Neural cell (in vitro differentiated cells): ENCODE data around the gene RGS6. TPM values are rescaled to one million over a fixed set of nuclear protein-coding genes. Genes with fewer than 3 reads are reported as not detected.

ENCODE experiments used
- H2AFZ ChIP-seq: fragments of 200-600, 300-800 bp; sonication (generic), shearing (Covaris generic); 2 replicates; pipeline ENCODE4 v1.6.0; 2014; ENCODE audit warnings: low read depth, mild to moderate bottlenecking, antibody characterized with exemption, low read length, moderate library complexity
- H3F3A ChIP-seq: fragments of 200-600 bp; shearing (Covaris generic); 2 replicates; pipeline ENCODE4 v1.6.1; 2016; ENCODE audit warnings: mild to moderate bottlenecking, moderate library complexity, mixed read lengths, antibody characterized with exemption, low read length; ENCODE audit not compliant: insufficient read depth, poor library complexity, severe bottlenecking
- H3K27ac ChIP-seq: fragments of 200-600, 300-800 bp; sonication (generic), shearing (Covaris generic); 2 replicates; pipeline ENCODE4 v1.5.1; 2014; ENCODE audit warnings: mild to moderate bottlenecking, low read length, moderate library complexity
- H3K27me3 ChIP-seq: fragments of 300-800, 200-600 bp; sonication (generic), shearing (Covaris generic); 2 replicates; pipeline ENCODE4 v1.6.0; 2014; ENCODE audit warnings: mild to moderate bottlenecking, low read depth, low read length, moderate library complexity; ENCODE audit not compliant: insufficient read depth
- H3K36me3 ChIP-seq: fragments of 300-800, 200-600 bp; sonication (generic), shearing (Covaris generic); 2 replicates; pipeline ENCODE4 v1.5.1; 2014; ENCODE audit warnings: mild to moderate bottlenecking, antibody characterized with exemption, low read length, moderate library complexity; ENCODE audit not compliant: insufficient read depth
- H3K4me2 ChIP-seq: fragments of 300-800, 200-600 bp; sonication (generic), shearing (Covaris generic); 2 replicates; pipeline ENCODE4 v1.6.0; 2014; ENCODE audit warnings: mild to moderate bottlenecking, low read length
- H3K4me3 ChIP-seq: fragments of 300-800, 200-600 bp; sonication (generic), shearing (Covaris generic); 2 replicates; pipeline ENCODE4 v1.5.1; 2014; ENCODE audit warnings: mild to moderate bottlenecking, low read length, moderate library complexity
- H3K79me2 ChIP-seq: fragments of 200-600 bp; shearing (Covaris generic); replicated peaks from 2 replicates; pipeline ENCODE4 v1.6.0; 2014; ENCODE audit warnings: mild to moderate bottlenecking, low read length, moderate library complexity; ENCODE audit not compliant: insufficient read depth
- H3K9ac ChIP-seq: fragments of 300-800, 200-600 bp; sonication (generic), shearing (Covaris generic); 2 replicates; pipeline ENCODE4 v1.6.1; 2016; ENCODE audit warnings: mild to moderate bottlenecking, low read length, mixed read lengths
- H3K9me2 ChIP-seq: fragments of 200-600 bp; shearing (Covaris generic); 2 replicates; pipeline ENCODE4 v1.6.1; 2016; ENCODE audit warnings: mild to moderate bottlenecking, low read length, mixed read lengths; ENCODE audit not compliant: insufficient read depth
- H3K9me3 ChIP-seq: fragments of 200-600, 300-800 bp; sonication (generic), shearing (Covaris generic); 2 replicates; pipeline ENCODE4 v1.6.1; 2016; ENCODE audit warnings: mild to moderate bottlenecking, mixed run types, low read length, moderate library complexity, mixed read lengths
- H4K20me1 ChIP-seq: fragments of 200-600 bp; shearing (Covaris generic); 2 replicates; pipeline ENCODE4 v1.6.1; 2016; ENCODE audit warnings: mild to moderate bottlenecking, mixed run types; ENCODE audit not compliant: insufficient read depth
- EP300 ChIP-seq: fragments of 450-650 bp; conservative IDR thresholded peaks from 2 replicates; pipeline ENCODE4 v1.6.1; 2014; ENCODE audit warnings: antibody characterized with exemption, mild to moderate bottlenecking, moderate library complexity; ENCODE audit not compliant: poor library complexity, severe bottlenecking
- EZH2 ChIP-seq: fragments of 200-600, 300-800 bp; shearing (Covaris generic), sonication (generic); IDR thresholded peaks from 2 replicates; pipeline ENCODE4 v1.6.1; 2014; ENCODE audit warnings: antibody characterized with exemption, low read length, borderline replicate concordance, mild to moderate bottlenecking; ENCODE audit not compliant: insufficient read depth, poor library complexity, severe bottlenecking
- MXI1 ChIP-seq: fragments of 450-650 bp; conservative IDR thresholded peaks from 2 replicates; pipeline ENCODE4 v1.6.1; 2014; ENCODE audit warnings: antibody characterized with exemption, mild to moderate bottlenecking; ENCODE audit not compliant: poor library complexity, severe bottlenecking
- POLR2AphosphoS5 ChIP-seq: IDR thresholded peaks from 2 replicates; pipeline ENCODE4 v1.6.1; 2012
- RAD21 ChIP-seq: fragments of 450-650 bp; conservative IDR thresholded peaks from 2 replicates; pipeline ENCODE4 v1.6.1; 2014; ENCODE audit warnings: antibody characterized with exemption, mild to moderate bottlenecking, moderate library complexity
- REST ChIP-seq: IDR thresholded peaks from 2 replicates; pipeline ENCODE4 v1.6.1; 2012; ENCODE audit warnings: borderline replicate concordance
- SMC3 ChIP-seq: fragments of 450-650 bp; conservative IDR thresholded peaks from 2 replicates; pipeline ENCODE4 v1.6.1; 2014; ENCODE audit warnings: antibody characterized with exemption, mild to moderate bottlenecking, moderate library complexity; ENCODE audit not compliant: poor library complexity
- TAF1 ChIP-seq: IDR thresholded peaks from 2 replicates; pipeline ENCODE4 v1.6.1; 2012; ENCODE audit warnings: low read depth
- polyA plus RNA-seq: library from polyadenylated mRNA; depleted of rRNA; stranded (reverse); fragments of >200 nt; gene quantifications from 2 replicates; pipeline ENCODE4 v1.2.3, GENCODE V29; 2014
- TF ChIP-seq, protein P1 (sequence below): fragments of 450-650 bp; IDR thresholded peaks from 2 replicates; pipeline ENCODE4 v1.5.1; 2014; ENCODE audit warnings: antibody characterized with exemption, mild to moderate bottlenecking, moderate library complexity; ENCODE audit not compliant: poor library complexity, severe bottlenecking

RGS6 gene
- polyA plus RNA-seq, 1 donor from 2014 or later = 7.3 TPM

DNA sequence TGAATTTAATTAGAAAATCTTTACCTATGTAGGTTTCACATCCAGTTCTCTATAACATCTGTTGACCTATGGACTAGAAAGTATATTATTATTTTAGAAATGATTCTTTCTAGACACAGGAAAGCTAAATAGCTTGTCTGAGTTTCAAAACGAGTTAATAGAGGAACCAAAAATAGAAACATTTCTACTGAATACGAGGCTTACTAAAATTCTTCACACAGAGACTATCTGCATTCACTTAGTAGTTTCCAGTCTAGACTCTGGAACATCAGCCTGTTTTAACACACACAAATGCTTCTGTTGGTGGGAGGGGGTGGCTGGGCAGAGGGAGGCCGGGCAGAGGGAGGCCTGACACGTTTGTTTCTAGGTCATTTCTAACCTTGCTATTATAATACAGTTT lies 29.7 kb downstream of the RGS6 start:
- Histone ChIP-seq H3K9ac (no peak overlapping the region), H2AFZ (no peak overlapping the region), H3F3A (no peaks in the 10 kb centered on the region), H3K9me3 (no peaks in the 10 kb centered on the region), H3K4me3 (no peak overlapping the region), H4K20me1 (no peaks in the 10 kb centered on the region), H3K27ac (no peak overlapping the region), H3K79me2 (no peaks in the 10 kb centered on the region), H3K27me3 (no peaks in the 10 kb centered on the region), H3K4me2 (no peak overlapping the region), H3K36me3 (no peaks in the 10 kb centered on the region), H3K9me2 (no peaks in the 10 kb centered on the region)
- TF ChIP-seq, protein P1, sequence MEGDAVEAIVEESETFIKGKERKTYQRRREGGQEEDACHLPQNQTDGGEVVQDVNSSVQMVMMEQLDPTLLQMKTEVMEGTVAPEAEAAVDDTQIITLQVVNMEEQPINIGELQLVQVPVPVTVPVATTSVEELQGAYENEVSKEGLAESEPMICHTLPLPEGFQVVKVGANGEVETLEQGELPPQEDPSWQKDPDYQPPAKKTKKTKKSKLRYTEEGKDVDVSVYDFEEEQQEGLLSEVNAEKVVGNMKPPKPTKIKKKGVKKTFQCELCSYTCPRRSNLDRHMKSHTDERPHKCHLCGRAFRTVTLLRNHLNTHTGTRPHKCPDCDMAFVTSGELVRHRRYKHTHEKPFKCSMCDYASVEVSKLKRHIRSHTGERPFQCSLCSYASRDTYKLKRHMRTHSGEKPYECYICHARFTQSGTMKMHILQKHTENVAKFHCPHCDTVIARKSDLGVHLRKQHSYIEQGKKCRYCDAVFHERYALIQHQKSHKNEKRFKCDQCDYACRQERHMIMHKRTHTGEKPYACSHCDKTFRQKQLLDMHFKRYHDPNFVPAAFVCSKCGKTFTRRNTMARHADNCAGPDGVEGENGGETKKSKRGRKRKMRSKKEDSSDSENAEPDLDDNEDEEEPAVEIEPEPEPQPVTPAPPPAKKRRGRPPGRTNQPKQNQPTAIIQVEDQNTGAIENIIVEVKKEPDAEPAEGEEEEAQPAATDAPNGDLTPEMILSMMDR = no peak
- TF ChIP-seq POLR2AphosphoS5 (no peak), REST (no peak), EP300 (no peak), TAF1 (no peak), MXI1 (no peak), SMC3 (no peak), RAD21 (no peak), EZH2 (no peak)

DNA sequence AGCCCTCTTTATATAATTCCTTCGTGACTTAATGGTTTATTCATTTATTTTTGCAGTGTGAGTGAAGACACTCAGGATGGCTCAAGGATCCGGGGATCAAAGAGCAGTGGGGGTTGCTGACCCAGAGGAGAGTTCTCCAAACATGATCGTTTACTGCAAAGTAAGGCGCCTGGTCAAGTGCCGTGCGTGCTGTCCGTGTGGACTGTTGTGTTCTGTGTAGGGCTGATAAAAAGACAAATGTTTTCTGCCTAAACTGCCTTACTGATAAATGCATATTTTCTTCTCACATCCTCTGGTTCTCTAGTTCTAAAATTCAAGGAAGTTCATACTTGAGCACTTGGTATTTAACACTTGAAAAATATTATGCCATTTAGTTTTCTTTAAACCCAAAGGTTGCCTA lies 32.5 kb downstream of the RGS6 start:
- no peaks in the 10 kb centered on the region for H3K9me2 ChIP-seq
- H3K79me2 ChIP-seq = no peaks in the 10 kb centered on the region
- no peak overlapping the region for H3K9ac ChIP-seq
- no peak overlapping the region for H3K4me3 ChIP-seq
- H3K27ac ChIP-seq = no peak overlapping the region
- H3K27me3 ChIP-seq = no peaks in the 10 kb centered on the region
- H3K9me3 ChIP-seq = no peaks in the 10 kb centered on the region
- no peaks in the 10 kb centered on the region for H3K36me3 ChIP-seq
- no peaks in the 10 kb centered on the region for H4K20me1 ChIP-seq
- no peak overlapping the region for H3K4me2 ChIP-seq
- H3F3A ChIP-seq = no peaks in the 10 kb centered on the region
- H2AFZ ChIP-seq = no peak overlapping the region
- TF ChIP-seq EZH2 (no peak), TAF1 (no peak), SMC3 (no peak), EP300 (no peak), MXI1 (no peak), POLR2AphosphoS5 (no peak), RAD21 (no peak), REST (no peak)
- TF ChIP-seq, protein P1 = no peak
